ENCODE results near the gene FBXO41.

DNA sequence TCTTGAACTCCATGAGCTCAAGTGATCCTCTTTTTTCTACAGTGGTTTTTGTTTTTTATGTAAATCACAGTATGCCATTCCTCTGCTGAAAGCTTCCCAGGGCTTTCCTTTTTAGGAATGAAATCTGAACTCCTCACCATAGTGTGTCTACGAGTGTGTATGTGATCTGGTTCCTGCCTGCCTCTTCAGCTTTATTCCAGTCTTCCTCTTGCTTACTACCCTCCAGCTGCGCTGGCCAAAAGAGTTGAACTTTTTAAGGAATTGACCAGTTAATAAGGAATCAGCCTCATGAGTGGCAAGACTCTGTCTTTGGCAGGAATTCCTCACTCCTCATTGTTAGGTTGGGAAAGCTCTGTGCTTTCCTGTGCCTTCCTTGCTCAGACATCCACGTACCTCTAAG, 46.1 kb downstream of the FBXO41 start:
- TF ChIP-seq POLR2A (IDR thresholded peaks at IDR 0.05; ENCODE audit: low read depth, low read length), result no peak
- TF ChIP-seq CTCF (IDR thresholded peaks at IDR 0.05; ENCODE audit: extremely low read depth in 1 of 2, insufficient read depth in 1 of 2, low read depth in 1 of 2, low read length in 2 of 2), result no peak
